ENCODE measurements around the gene RNU1-3. TPM values are rescaled to one million over a fixed set of nuclear protein-coding genes. Genes with fewer than 3 reads are reported as not detected.

The RNU1-3 gene
- total RNA-seq, result under 0.01 TPM in 2 replicates

DNA sequence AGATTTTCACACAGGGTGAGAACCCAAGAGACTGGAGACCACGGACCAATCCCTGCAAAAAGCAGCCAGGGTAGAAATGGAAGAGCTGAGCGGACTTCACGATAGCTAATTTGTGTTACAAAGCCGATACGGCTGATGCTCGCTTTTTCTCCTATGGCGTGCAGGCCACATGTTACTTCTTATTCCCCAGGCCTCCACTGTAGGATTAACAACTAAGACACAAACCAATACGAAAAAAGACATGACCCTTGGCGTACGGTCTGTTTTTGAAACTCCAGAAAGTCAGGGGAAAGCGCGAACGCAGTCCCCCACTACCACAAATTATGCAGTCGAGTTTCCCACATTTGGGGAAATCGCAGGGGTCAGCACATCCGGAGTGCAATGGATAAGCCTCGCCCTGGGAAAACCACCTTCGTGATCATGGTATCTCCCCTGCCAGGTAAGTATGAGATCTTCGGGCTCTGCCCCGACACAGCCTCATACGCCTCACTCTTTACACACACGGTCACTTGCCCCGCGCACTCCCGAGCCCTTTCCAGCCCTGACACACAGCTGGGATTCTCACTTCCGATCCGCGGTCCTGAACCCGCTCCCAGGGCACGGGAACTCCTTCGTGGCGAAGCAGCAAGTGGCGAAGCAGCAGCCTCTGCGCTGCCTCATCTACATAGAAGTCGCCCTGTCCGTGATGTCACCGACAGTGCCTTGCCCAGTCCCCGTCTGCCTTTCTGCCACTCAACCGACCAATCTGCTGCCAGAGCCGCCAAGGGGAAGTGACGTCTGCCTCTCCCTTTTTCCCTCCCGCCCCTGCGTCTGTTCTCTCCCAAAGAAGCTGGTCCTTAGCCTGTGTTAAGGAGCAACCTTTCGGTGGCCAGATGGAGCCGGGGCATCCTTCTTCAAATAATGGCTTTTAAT is at the start of gene RNU1-3:
TSS of gene RNU1-3 (minus strand) at position 447 of the 912 bp plus-strand sequence.

Small RNA genes within 50 kb of the gene (small RNA-seq; reads per million reads assigned to genes)
- not detected for gene RNU1-3

Other genes with a start within 250 kb of the RNU1-3 start
- gene SPATA21, start 229.5 kb downstream of the RNU1-3 start, total RNA-seq, result not detected in 2 replicates
- gene NECAP2, start 226.2 kb downstream of the RNU1-3 start, total RNA-seq, result 55.9 and 56.3 TPM in 2 replicates
- gene RNU1-1, start 152.7 kb downstream of the RNU1-3 start, total RNA-seq, result under 0.01 TPM in 2 replicates
- 20.7 and 36.0 TPM in 2 replicates for gene NBPF1, start 53.4 kb downstream of the RNU1-3 start, total RNA-seq
- under 0.01 TPM in 2 replicates for gene RNU1-4, start 73.6 kb upstream of the RNU1-3 start, total RNA-seq
- gene RNU1-2, start 229.0 kb upstream of the RNU1-3 start, total RNA-seq, result under 0.01 TPM in 2 replicates